Astrocyte of the cerebellum (primary cell): ENCODE data around the gene HDAC9.
A peak's percentile ranks its signal among the peaks of the same experiment; 100 is the strongest.

Source experiments
- DNase-seq: peaks from one replicate; pipeline ENCODE4 v3.0.0-alpha.2; 2011; ENCODE audit warnings: low read depth
- H3K4me3 ChIP-seq: 2 replicates; pipeline ENCODE4 v1.5.1; 2011; ENCODE audit warnings: mild to moderate bottlenecking, low read depth, low read length, moderate library complexity
- CTCF ChIP-seq: IDR thresholded peaks from 2 replicates; pipeline ENCODE4 v1.5.1; 2012; ENCODE audit warnings: low read length, low read depth, moderate library complexity, mild to moderate bottlenecking; ENCODE audit errors: missing control alignments
- in situ Hi-C: cut with HindIII; loops from 2 replicates; pipeline ENCODE4 v1.10.0; 2017; ENCODE audit warnings: low sequenced_read_pairs

Gene HDAC9

DNA sequence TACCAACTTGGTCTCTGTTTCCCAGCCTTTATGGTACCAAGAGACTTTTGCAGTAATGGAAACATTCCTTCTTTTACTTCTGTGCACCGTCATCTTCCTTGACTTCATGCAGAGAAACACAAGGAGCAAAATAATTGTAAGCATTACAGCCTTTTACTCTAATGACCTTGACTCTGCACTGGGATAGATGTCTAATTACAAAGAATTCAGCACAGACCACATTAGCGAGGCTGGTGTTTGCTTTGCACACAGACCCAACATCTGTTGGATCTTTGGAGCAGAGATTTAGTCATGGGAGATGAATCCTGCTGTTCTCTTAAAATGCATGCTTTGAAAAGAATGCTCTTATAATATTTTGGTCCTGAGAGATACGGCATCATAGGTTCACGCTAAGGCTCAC, 360.2 kb downstream of the HDAC9 start:
- in situ Hi-C loops: no loop called here
- peak; percentile 73 for DNase-seq
- TF ChIP-seq CTCF: no peak
- no peak overlapping the region for H3K4me3 ChIP-seq

GRCh38 chr7:18858232-18858631, 362.7 kb downstream of the HDAC9 start:
- in situ Hi-C loops: no loop called here
- DNase-seq: no peak
- H3K4me3 ChIP-seq: no peak overlapping the region
- TF ChIP-seq CTCF: no peak

DNA sequence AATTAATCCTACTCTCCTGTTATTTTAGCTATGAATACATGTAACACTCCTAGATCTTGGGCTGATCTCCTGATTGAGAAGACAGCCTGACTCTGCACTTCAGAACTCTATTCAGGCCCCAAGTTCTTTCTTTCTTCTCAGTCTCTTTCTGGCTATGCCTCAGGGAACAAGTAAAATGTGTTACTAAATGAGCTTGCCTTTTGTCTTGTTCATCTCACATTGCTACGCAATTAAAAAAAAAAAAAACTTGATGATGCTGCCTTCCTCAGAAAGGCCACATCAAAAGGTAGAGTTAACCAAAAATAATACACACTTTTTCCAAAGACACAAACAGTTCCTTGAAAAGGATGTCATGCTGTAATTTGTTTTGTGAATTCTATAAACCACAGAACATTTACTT, 363.8 kb downstream of the HDAC9 start:
- TF ChIP-seq CTCF: no peak
- no peak overlapping the region for H3K4me3 ChIP-seq
- peak; percentile 60 for DNase-seq
- in situ Hi-C loops: no loop called here

- in situ Hi-C loops: no loop called here
- no peak for DNase-seq
- TF ChIP-seq CTCF: no peak
- H3K4me3 ChIP-seq: no peak overlapping the region
Observed at GRCh38 chr7:18860221-18860620, 364.7 kb downstream of the HDAC9 start.

DNA sequence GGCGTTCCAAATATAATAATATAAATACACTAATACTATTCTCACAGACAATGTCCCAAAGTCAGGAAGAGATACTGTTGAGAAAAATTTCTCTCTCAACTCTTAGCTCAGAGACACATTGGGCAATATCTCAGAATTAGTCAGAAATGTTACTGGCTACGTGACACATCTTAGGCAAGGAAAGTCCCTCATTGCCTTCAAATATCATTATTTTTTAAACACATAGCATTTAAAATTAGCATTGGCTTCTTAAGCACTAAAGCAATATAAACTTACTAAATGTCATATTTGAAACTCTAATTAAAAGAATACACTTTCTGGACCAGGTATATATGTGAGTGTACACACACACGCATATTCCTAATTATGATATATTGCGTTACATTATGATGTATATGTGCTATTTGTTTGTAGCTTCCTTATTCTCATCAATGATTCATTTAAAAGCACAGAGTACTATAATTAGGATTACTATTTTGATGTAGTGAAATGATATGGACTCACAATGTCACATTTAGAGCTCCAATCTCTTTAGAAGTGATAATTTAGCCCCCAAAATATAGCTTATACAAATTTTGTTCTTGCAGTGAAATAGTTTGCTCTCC, 366.1 kb downstream of the HDAC9 start:
- DNase-seq: no peak
- no peak for TF ChIP-seq CTCF
- in situ Hi-C loops: no loop called here
- H3K4me3 ChIP-seq: no peak overlapping the region

GRCh38 chr7:18864967-18865366, 369.4 kb downstream of the HDAC9 start:
- in situ Hi-C loops: no loop called here
- no peak for DNase-seq
- no peak overlapping the region for H3K4me3 ChIP-seq
- TF ChIP-seq CTCF: no peak
